Subcutaneous adipose tissue (tissue), 4 donors: Measurements from ENCODE around the gene ZNF512. TPM values are rescaled to one million over a fixed set of nuclear protein-coding genes. Genes with fewer than 3 reads are reported as not detected.

Source experiments
- total RNA-seq, 4 donors: library from RNA; depleted of rRNA; stranded (reverse); fragments of >200 nt; gene quantifications; one replicate each; pipeline ENCODE4 v1.1.0, GENCODE V29; 2016
- TF ChIP-seq, protein P1 (sequence below): fragments of 450-650 bp; IDR thresholded peaks from one replicate; pipeline ENCODE4 v1.5.1; 2016; ENCODE audit warnings: low read depth, mild to moderate bottlenecking, control low read depth, antibody characterized with exemption, moderate library complexity

The ZNF512 gene
- total RNA-seq, 4 donors from 2014 or later = 17.1 to 24.6 (median 21.9) TPM

DNA sequence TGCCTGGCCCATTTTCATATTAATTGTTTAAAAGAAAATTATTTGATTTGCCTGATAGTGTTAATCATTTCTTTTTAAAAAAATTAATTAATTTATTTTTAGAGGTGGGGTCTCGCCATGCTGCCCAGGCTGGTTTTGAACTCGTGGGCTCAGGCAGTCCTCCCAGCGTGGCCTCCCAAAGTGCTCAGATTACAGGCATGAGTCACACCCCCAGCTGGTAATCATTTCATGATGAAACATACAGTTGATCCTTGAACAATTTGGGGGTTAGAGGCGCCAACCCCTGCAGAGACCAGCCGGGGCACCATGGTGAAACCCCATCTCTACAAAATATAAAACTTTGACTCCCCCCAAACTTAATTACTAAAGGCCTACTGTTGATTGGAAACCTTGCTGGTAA, 53.9 kb downstream of the ZNF512 start:
- TF ChIP-seq, protein P1, sequence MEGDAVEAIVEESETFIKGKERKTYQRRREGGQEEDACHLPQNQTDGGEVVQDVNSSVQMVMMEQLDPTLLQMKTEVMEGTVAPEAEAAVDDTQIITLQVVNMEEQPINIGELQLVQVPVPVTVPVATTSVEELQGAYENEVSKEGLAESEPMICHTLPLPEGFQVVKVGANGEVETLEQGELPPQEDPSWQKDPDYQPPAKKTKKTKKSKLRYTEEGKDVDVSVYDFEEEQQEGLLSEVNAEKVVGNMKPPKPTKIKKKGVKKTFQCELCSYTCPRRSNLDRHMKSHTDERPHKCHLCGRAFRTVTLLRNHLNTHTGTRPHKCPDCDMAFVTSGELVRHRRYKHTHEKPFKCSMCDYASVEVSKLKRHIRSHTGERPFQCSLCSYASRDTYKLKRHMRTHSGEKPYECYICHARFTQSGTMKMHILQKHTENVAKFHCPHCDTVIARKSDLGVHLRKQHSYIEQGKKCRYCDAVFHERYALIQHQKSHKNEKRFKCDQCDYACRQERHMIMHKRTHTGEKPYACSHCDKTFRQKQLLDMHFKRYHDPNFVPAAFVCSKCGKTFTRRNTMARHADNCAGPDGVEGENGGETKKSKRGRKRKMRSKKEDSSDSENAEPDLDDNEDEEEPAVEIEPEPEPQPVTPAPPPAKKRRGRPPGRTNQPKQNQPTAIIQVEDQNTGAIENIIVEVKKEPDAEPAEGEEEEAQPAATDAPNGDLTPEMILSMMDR = no peak

DNA sequence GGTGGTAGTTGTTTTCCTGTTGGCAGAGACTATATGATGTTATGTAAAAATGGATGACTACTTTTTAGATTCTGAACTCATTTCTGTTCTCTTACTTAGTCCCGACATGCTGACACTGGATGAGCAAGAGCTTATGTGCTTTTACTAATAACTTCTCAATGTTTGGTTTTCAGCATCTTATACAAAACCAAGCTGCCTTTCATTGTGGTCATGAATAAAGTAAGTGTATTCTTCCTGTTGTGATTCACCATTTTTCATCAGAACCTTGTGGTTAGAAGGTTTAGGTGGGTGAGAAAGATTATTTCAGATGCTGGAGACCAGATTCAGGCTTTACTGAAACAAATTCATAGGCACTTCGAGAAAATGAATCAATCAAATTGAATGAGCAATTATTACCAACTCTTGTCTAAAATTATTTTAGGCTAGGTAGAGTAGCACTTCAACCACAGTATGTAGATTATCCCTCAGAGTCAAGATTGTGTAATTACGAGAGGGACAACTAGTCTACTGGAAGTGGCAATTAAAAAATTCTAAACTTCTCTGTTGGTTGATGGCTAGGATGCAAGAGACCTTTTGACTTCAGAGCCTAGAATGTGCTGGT, 55.3 kb downstream of the ZNF512 start:
- TF ChIP-seq, protein P1 = no peak

DNA sequence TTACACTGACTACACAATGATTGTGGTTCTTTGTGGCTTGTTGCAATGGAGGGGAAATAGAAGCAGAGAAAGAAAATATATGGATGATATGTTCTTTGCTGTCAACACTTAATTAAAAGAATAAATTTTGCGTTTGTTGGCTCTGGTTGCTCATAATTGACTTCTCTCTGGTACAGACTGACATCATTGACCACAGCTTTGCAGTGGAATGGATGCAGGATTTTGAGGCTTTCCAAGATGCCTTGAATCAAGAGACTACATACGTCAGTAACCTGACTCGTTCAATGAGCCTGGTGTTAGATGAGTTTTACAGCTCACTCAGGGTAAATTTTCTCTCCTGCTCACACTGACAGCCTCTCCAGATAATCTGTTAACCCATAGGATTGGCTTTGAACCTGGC, 55.9 kb downstream of the ZNF512 start:
- TF ChIP-seq, protein P1 = no peak

DNA sequence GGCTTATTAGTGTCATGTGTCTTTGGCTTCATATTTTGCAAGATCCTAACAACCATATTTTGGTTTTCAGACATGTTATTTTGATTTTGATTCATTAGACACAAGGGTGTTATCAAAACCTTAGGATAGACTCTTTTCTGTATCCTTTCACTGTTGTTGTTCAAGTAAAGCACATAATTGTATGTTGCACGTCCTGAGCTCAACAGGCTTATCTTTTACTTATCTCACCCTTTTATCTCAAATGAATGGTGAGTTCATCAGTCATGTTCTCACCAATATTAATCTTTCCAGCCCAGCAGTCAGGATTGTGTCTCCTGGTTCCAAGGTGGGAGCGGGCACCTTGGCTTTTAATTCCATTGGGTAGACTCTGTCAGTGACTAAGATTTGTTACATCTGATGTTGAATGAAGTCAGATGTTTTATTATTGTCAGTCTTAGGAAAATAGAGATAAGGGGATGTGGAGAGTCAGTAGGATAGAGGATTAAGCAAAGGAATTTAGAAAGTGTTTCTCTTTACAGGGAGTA, 57.9 kb downstream of the ZNF512 start:
- TF ChIP-seq, protein P1 = no peak

GRCh38 chr2:27645197-27645596, 62.4 kb downstream of the ZNF512 start:
- TF ChIP-seq, protein P1 = no peak

DNA sequence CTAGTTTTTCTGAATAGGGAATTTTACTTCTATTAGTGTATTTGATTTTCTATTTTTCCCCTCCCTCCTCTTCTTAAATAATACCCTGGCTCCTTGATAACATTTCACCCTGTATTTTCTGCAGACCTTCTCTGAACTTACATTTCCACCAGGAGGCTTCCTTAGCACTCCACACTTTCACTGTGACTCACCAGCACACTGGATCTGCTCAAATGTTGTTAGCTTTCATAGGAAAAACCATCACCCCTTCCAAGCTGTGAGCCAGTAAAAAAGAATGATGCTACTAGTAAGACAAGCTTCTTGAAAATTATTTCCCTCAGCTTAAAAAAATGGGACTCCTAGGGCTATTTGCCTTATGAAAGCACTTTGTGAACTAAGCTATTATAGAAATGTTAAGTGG, 64.4 kb downstream of the ZNF512 start:
- TF ChIP-seq, protein P1 = no peak

GRCh38 chr2:27647737-27648136, 64.9 kb downstream of the ZNF512 start:
- TF ChIP-seq, protein P1 = no peak
